ENCODE results near the gene ZNF468.

- TF ChIP-seq CTCF (IDR thresholded peaks at IDR 0.05) (no peak), NFE2L2 (conservative IDR thresholded peaks at IDR 0.05; ENCODE audit: low read length) (no peak), HMGXB4 (CRISPR knock-in tag; IDR thresholded peaks at IDR 0.05; ENCODE audit: borderline replicate concordance) (no peak), SMC3 (IDR thresholded peaks at IDR 0.05) (no peak)
Measured at GRCh38 chr19:52809801-52810200, 47.6 kb downstream of the ZNF468 start.
